ENCODE results near the gene LYSMD4.
"Not testable (repeated sequence)": the region's sequence is repeated elsewhere in the genome, so short reads cannot be mapped to it uniquely, and the experiment has no call there.

LYSMD4 gene

GRCh38 chr15:99733268-99734039 lies at the start of gene LYSMD4:
LYSMD4 (minus strand) TSS chr15:99733437; CDS start chr15:99731999, 1,438 bp downstream.
- peak; percentile 61 for DNase-seq (ENCODE audit: low read depth)
- H3K4me3 ChIP-seq (ENCODE audit: control insufficient read depth, low read depth, low read length) = peak within 1 kb of the TSS; percentile 89
- no peak for TF ChIP-seq CTCF (IDR thresholded peaks at IDR 0.05; ENCODE audit: control insufficient read depth, insufficient read depth, low read depth, low read length, missing control alignments)

GRCh38 chr15:99782029-99782428 lies 48.8 kb upstream of the LYSMD4 start:
- not testable (repeated sequence) for DNase-seq (ENCODE audit: low read depth); H3K4me3 ChIP-seq (ENCODE audit: control insufficient read depth, low read depth, low read length)

- H3K4me3 ChIP-seq (ENCODE audit: control insufficient read depth, low read depth, low read length) = no peak overlapping the region
- no peak for TF ChIP-seq CTCF (IDR thresholded peaks at IDR 0.05; ENCODE audit: control insufficient read depth, insufficient read depth, low read depth, low read length, missing control alignments)
- no peak for DNase-seq (ENCODE audit: low read depth)
Observed at GRCh38 chr15:99777144-99777543, 43.9 kb upstream of the LYSMD4 start.

GRCh38 chr15:99764522-99764921 lies 31.3 kb upstream of the LYSMD4 start:
- TF ChIP-seq CTCF (IDR thresholded peaks at IDR 0.05; ENCODE audit: control insufficient read depth, insufficient read depth, low read depth, low read length, missing control alignments) = no peak
- no peak for DNase-seq (ENCODE audit: low read depth)
- no peak overlapping the region for H3K4me3 ChIP-seq (ENCODE audit: control insufficient read depth, low read depth, low read length)

GRCh38 chr15:99763827-99764226 lies 30.6 kb upstream of the LYSMD4 start:
- TF ChIP-seq CTCF (IDR thresholded peaks at IDR 0.05; ENCODE audit: control insufficient read depth, insufficient read depth, low read depth, low read length, missing control alignments) = no peak
- no peak overlapping the region for H3K4me3 ChIP-seq (ENCODE audit: control insufficient read depth, low read depth, low read length)
- no peak for DNase-seq (ENCODE audit: low read depth)

GRCh38 chr15:99762288-99762687 lies 29.1 kb upstream of the LYSMD4 start:
- H3K4me3 ChIP-seq (ENCODE audit: control insufficient read depth, low read depth, low read length) = no peak overlapping the region
- DNase-seq (ENCODE audit: low read depth) = no peak
- no peak for TF ChIP-seq CTCF (IDR thresholded peaks at IDR 0.05; ENCODE audit: control insufficient read depth, insufficient read depth, low read depth, low read length, missing control alignments)

- peak; percentile 83 for TF ChIP-seq CTCF (IDR thresholded peaks at IDR 0.05; ENCODE audit: control insufficient read depth, insufficient read depth, low read depth, low read length, missing control alignments)
- DNase-seq (ENCODE audit: low read depth) = peak; percentile 24
- no peak overlapping the region for H3K4me3 ChIP-seq (ENCODE audit: control insufficient read depth, low read depth, low read length)
Observed at GRCh38 chr15:99755692-99756409, 22.6 kb upstream of the LYSMD4 start.

Data from AG09309 (cell line).